Measurements from ENCODE around the gene SNX5. TPM values are rescaled to one million over a fixed set of nuclear protein-coding genes. Genes with fewer than 3 reads are reported as not detected.
A peak's percentile ranks its signal among the peaks of the same experiment; 100 is the strongest.

Gene SNX5
- total RNA-seq, 2 donors from 2014 or later, result 48.3 to 84.8 TPM

- intact Hi-C loops (cut with DNase I), result no loop called here
- TF ChIP-seq CTCF (IDR thresholded peaks at IDR 0.05) (no peak), POLR2AphosphoS5 (IDR thresholded peaks at IDR 0.05) (peak; percentile 68)
- DNase-seq (ENCODE audit: low spot score), result peak; percentile 47
- H3K27ac ChIP-seq, result peak overlapping the region; percentile 18 to 23
- H3K4me3 ChIP-seq, result no peak overlapping the region
- H3K27me3 ChIP-seq (replicated peaks; ENCODE audit: insufficient read depth), result no peaks in the 10 kb centered on the region
- no peaks in the 10 kb centered on the region for H3K36me3 ChIP-seq
- 61% methylated on average over 21 of the region's 22 CpGs for WGBS
- peaks cover 8% of the 10 kb centered on the region for H3K4me1 ChIP-seq (replicated peaks)
- no peaks in the 10 kb centered on the region for H3K9me3 ChIP-seq
Observed at GRCh38 chr20:17928633-17929311, 39.8 kb downstream of the SNX5 start.

- Histone ChIP-seq H3K36me3 (no peaks in the 10 kb centered on the region), H3K27me3 (replicated peaks; ENCODE audit: insufficient read depth) (no peaks in the 10 kb centered on the region), H3K4me3 (no peak overlapping the region), H3K4me1 (replicated peaks) (peaks cover 8% of the 10 kb centered on the region), H3K9me3 (no peaks in the 10 kb centered on the region), H3K27ac (peak overlapping the region; percentile 18 to 23)
- DNase-seq (ENCODE audit: low spot score), result no peak
- intact Hi-C loops (cut with DNase I), result no loop called here
- TF ChIP-seq POLR2AphosphoS5 (IDR thresholded peaks at IDR 0.05), result no peak
- no peak for TF ChIP-seq CTCF (IDR thresholded peaks at IDR 0.05)
- TF ChIP-seq POLR2A (IDR thresholded peaks at IDR 0.05), result no peak
- WGBS, result 86% methylated on average over 7 of the region's 7 CpGs
Observed at GRCh38 chr20:17928211-17928611, 40.4 kb downstream of the SNX5 start.

- WGBS, result 60% methylated on average over 1 of the region's 1 CpG
- H3K4me1 ChIP-seq (replicated peaks), result peaks cover 8% of the 10 kb centered on the region
- intact Hi-C loops (cut with DNase I), result no loop called here
- TF ChIP-seq POLR2AphosphoS5 (IDR thresholded peaks at IDR 0.05) (no peak), CTCF (IDR thresholded peaks at IDR 0.05) (no peak), POLR2A (IDR thresholded peaks at IDR 0.05) (no peak)
- no peak for DNase-seq (ENCODE audit: low spot score)
- no peaks in the 10 kb centered on the region for H3K36me3 ChIP-seq
- H3K4me3 ChIP-seq, result no peak overlapping the region
- H3K27me3 ChIP-seq (replicated peaks; ENCODE audit: insufficient read depth), result no peaks in the 10 kb centered on the region
- no peak overlapping the region for H3K27ac ChIP-seq
- H3K9me3 ChIP-seq, result no peaks in the 10 kb centered on the region
Observed at GRCh38 chr20:17925940-17926300, 42.7 kb downstream of the SNX5 start.

- H3K4me3 ChIP-seq, result no peak overlapping the region
- H3K36me3 ChIP-seq, result no peaks in the 10 kb centered on the region
- peaks cover 8% of the 10 kb centered on the region for H3K4me1 ChIP-seq (replicated peaks)
- TF ChIP-seq POLR2A (IDR thresholded peaks at IDR 0.05) (no peak), CTCF (IDR thresholded peaks at IDR 0.05) (no peak), POLR2AphosphoS5 (IDR thresholded peaks at IDR 0.05) (no peak)
- intact Hi-C loops (cut with DNase I), result no loop called here
- DNase-seq (ENCODE audit: low spot score), result no peak
- H3K9me3 ChIP-seq, result no peaks in the 10 kb centered on the region
- no peak overlapping the region for H3K27ac ChIP-seq
- no peaks in the 10 kb centered on the region for H3K27me3 ChIP-seq (replicated peaks; ENCODE audit: insufficient read depth)
- 56% methylated on average over 11 of the region's 11 CpGs for WGBS
Observed at GRCh38 chr20:17925141-17925939, 43.3 kb downstream of the SNX5 start.

Data from prostate gland (tissue), 2 donors.